ENCODE measurements around the gene DENND4C. TPM values are rescaled to one million over a fixed set of nuclear protein-coding genes. Genes with fewer than 3 reads are reported as not detected.

The DENND4C gene
- total RNA-seq, 1 experiment from 2014 or later, result 26.6 TPM

- Mint-ChIP-seq H3K4me3 (no peak overlapping the region), H3K27me3 (ENCODE audit: low read depth) (no peaks in the 10 kb centered on the region), H3K4me1 (peaks cover 5 to 13% of the 10 kb centered on the region in 2 experiments), H3K36me3 (ENCODE audit: insufficient read depth in 1 of 3, low read depth in 3 of 3) (peaks cover 17 to 27% (median 18%) of the 10 kb centered on the region in 3 experiments), H3K27ac (0 out of 7 replicates have a peak overlapping the region, but pooled peaks of 1 of the 3 experiments have one; percentile 3), H3K9me3 (peaks cover 17 to 18% of the 10 kb centered on the region in 2 experiments)
- no peak overlapping the region for H2AFZ ChIP-seq (ENCODE audit: low read length)
- H3K27me3 ChIP-seq (ENCODE audit: insufficient read depth, low read length), result no peaks in the 10 kb centered on the region
- H3K18ac ChIP-seq (ENCODE audit: insufficient read length, low read depth, low read length), result no peak overlapping the region
- H3K23ac ChIP-seq (ENCODE audit: insufficient read length, low read depth, low read length), result no peak overlapping the region
- H3K4ac ChIP-seq (ENCODE audit: low read depth, low read length), result no peak overlapping the region
- no peak overlapping the region for H3K4me2 ChIP-seq (ENCODE audit: insufficient read depth, insufficient read length, low read length)
- H3K27ac ChIP-seq (ENCODE audit: insufficient read length, low read depth, low read length), result no peak overlapping the region
- no peak overlapping the region for H2BK20ac ChIP-seq (ENCODE audit: low read depth, low read length, poor library complexity, severe bottlenecking)
- TF ChIP-seq CTCF (conservative IDR thresholded peaks at IDR 0.05), result no peak
- H3K9ac ChIP-seq (ENCODE audit: extremely low read depth, insufficient read length, low read length), result no peak overlapping the region
- H3K4me1 ChIP-seq (ENCODE audit: insufficient read depth, low read length), result no peaks in the 10 kb centered on the region
- no peak overlapping the region for H4K5ac ChIP-seq (ENCODE audit: insufficient read length, low read depth, low read length)
- no peak overlapping the region for H2BK5ac ChIP-seq (ENCODE audit: insufficient read length, low read length)
- peaks cover 8% of the 10 kb centered on the region; the same call in 1 of the 2 replicates for H3K79me2 ChIP-seq (ENCODE audit: insufficient read depth, low read length)
- H3K9me3 ChIP-seq (ENCODE audit: control insufficient read depth, low read depth, low read length), result no peaks in the 10 kb centered on the region
- H3K56ac ChIP-seq (ENCODE audit: insufficient read length, low read depth, low read length), result no peak overlapping the region
- no peak overlapping the region for H2BK12ac ChIP-seq (ENCODE audit: insufficient read length, low read depth, low read length)
- H4K91ac ChIP-seq (ENCODE audit: insufficient read length, low read depth, low read length), result no peak overlapping the region
- peaks cover 8% of the 10 kb centered on the region for H3K79me1 ChIP-seq (ENCODE audit: insufficient read depth, low read depth, low read length, poor library complexity, severe bottlenecking)
- H2BK120ac ChIP-seq (ENCODE audit: low read depth, low read length, poor library complexity, severe bottlenecking), result no peak overlapping the region
- no peak overlapping the region for H2AK5ac ChIP-seq (ENCODE audit: insufficient read length, low read length)
- H4K8ac ChIP-seq (replicated peaks; ENCODE audit: insufficient read length, low read depth, low read length), result no peak overlapping the region
- WGBS (ENCODE audit: extremely low coverage, insufficient read length, low lambda C conversion rate), result no CpG with 5 or more reads among the region's 1 CpG
- no peak overlapping the region for H3T11ph ChIP-seq (ENCODE audit: low read length)
- DNase-seq, result no peak
- no peaks in the 10 kb centered on the region for H4K20me1 ChIP-seq (ENCODE audit: control insufficient read depth, insufficient read depth, insufficient read length)
- H3K14ac ChIP-seq (ENCODE audit: insufficient read depth, low read length), result no peak overlapping the region
- no peak overlapping the region for H2BK15ac ChIP-seq (ENCODE audit: low read depth, low read length)
- H3K23me2 ChIP-seq (ENCODE audit: insufficient read length, low read depth, low read length, poor library complexity, severe bottlenecking), result no peaks in the 10 kb centered on the region
Measured at GRCh38 chr9:19269582-19269981, 39.1 kb downstream of the DENND4C start.

Data from H9 (cell line).